ENCODE results near the gene VAMP4.

The VAMP4 gene

DNA sequence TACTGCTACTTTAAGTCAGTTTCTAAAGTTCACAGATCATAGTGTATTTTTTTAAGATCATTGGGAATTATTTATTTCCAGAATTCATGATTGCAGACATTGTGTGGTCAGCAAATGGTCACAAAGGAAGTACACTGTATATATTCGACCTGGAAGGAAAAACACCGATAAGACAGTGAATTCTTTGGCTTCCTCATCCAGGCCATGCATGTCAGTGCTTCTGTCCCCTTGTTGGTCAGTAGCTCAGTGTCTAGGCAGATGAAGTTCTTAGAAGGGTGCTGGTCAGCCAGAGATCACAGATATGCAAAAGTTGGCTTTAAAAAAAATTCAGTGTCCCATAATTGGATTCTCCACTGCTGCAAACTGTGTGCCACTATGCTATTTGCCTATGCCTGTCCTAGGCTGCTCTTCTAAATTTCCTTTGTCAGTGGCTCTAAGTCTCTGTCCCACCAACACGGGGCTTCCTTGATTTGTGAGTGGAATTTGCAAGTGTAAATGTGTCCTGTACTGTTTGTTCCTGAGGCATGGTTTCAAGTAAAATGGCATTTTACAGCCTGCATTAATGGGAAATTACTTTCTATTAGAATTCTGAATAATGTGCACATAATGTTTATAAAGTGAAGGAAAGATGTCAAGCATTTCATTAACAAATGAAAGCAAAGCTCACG lies 12.0 kb upstream of the VAMP4 start:
- no peak for DNase-seq (ENCODE audit: low spot score)
- in situ Hi-C loops (cut with MboI; ENCODE audit: low sequenced_read_pairs, unreplicated experiment): no loop called here
- TF ChIP-seq, protein P1, sequence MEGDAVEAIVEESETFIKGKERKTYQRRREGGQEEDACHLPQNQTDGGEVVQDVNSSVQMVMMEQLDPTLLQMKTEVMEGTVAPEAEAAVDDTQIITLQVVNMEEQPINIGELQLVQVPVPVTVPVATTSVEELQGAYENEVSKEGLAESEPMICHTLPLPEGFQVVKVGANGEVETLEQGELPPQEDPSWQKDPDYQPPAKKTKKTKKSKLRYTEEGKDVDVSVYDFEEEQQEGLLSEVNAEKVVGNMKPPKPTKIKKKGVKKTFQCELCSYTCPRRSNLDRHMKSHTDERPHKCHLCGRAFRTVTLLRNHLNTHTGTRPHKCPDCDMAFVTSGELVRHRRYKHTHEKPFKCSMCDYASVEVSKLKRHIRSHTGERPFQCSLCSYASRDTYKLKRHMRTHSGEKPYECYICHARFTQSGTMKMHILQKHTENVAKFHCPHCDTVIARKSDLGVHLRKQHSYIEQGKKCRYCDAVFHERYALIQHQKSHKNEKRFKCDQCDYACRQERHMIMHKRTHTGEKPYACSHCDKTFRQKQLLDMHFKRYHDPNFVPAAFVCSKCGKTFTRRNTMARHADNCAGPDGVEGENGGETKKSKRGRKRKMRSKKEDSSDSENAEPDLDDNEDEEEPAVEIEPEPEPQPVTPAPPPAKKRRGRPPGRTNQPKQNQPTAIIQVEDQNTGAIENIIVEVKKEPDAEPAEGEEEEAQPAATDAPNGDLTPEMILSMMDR (IDR thresholded peaks at IDR 0.05; ENCODE audit: borderline replicate concordance, control extremely low read depth, extremely low read depth, insufficient read depth, missing control alignments): no peak

GRCh38 chr1:171753182-171753581 lies 11.3 kb upstream of the VAMP4 start:
- DNase-seq (ENCODE audit: low spot score): no peak
- in situ Hi-C loops (cut with MboI; ENCODE audit: low sequenced_read_pairs, unreplicated experiment): no loop called here
- TF ChIP-seq, protein P1 (IDR thresholded peaks at IDR 0.05; ENCODE audit: borderline replicate concordance, control extremely low read depth, extremely low read depth, insufficient read depth, missing control alignments): no peak

DNA sequence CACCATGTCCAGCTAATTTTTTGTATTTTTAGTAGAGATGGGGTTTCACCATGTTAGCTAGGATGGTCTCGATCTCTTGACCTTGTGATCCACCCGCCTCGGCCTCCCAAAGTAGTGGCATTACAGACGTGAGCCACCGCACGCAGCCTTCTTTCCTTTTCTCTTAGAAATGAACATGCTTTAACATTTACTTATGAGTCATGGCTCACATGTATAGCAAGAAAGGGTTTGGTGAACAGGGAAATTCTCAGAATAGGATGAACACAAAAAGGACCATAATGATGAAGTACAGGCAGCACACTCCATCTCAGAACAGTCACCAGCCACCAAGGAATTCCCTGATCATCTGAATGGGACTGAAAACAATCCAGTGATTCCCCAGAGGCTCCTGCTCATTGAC lies 9.4 kb upstream of the VAMP4 start:
- in situ Hi-C loops (cut with MboI; ENCODE audit: low sequenced_read_pairs, unreplicated experiment): no loop called here
- TF ChIP-seq, protein P1 (IDR thresholded peaks at IDR 0.05; ENCODE audit: borderline replicate concordance, control extremely low read depth, extremely low read depth, insufficient read depth, missing control alignments): no peak
- no peak for DNase-seq (ENCODE audit: low spot score)

DNA sequence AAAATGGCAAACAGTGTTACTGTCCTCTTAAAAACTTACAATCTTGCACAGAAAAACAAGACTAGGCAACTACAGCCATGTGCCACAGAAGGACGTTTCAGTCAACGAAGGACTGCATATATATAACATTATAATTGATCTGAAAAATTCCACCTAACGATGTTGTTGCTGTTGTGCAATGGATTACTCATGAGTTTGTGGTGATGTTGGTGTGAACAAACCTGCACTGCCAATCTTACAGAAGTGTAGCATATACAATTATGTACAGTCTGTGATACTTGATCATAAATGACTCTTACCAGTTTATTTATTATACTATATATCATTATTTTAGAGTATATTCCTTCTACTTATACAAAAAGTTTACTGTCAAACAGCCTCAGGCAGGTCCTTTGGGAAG lies 6.8 kb upstream of the VAMP4 start:
- TF ChIP-seq, protein P1 (IDR thresholded peaks at IDR 0.05; ENCODE audit: borderline replicate concordance, control extremely low read depth, extremely low read depth, insufficient read depth, missing control alignments): no peak
- DNase-seq (ENCODE audit: low spot score): no peak
- in situ Hi-C loops (cut with MboI; ENCODE audit: low sequenced_read_pairs, unreplicated experiment): no loop called here

DNA sequence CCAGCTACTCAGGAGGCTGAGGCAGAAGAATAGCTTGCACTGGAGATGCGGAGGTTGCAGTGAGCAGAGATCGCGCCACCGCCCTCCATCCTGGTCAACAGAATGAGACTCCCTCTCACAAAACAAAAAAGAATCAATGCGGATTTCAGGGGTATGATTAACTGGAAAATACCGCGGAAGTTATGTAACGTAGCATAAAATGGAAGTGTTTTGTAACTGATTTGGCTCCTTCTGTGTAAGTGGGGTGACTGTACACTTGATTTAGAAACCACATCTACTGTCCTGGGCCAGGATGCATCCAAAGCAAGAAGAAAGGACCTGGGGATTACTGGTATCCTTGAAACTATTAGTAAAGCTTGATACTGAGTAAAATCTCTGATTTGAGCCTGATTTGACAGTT lies 3.1 kb upstream of the VAMP4 start:
- DNase-seq (ENCODE audit: low spot score): no peak
- TF ChIP-seq, protein P1 (IDR thresholded peaks at IDR 0.05; ENCODE audit: borderline replicate concordance, control extremely low read depth, extremely low read depth, insufficient read depth, missing control alignments): no peak
- in situ Hi-C loops (cut with MboI; ENCODE audit: low sequenced_read_pairs, unreplicated experiment): no loop called here

- DNase-seq (ENCODE audit: low spot score): no peak
- in situ Hi-C loops (cut with MboI; ENCODE audit: low sequenced_read_pairs, unreplicated experiment): no loop called here
- TF ChIP-seq, protein P1 (IDR thresholded peaks at IDR 0.05; ENCODE audit: borderline replicate concordance, control extremely low read depth, extremely low read depth, insufficient read depth, missing control alignments): no peak
Measured at GRCh38 chr1:171743081-171743870, 1.4 kb upstream of the VAMP4 start.

Data from GM13976 (cell line).